ENCODE results near the gene SERPINB8.

SERPINB8 gene

DNA sequence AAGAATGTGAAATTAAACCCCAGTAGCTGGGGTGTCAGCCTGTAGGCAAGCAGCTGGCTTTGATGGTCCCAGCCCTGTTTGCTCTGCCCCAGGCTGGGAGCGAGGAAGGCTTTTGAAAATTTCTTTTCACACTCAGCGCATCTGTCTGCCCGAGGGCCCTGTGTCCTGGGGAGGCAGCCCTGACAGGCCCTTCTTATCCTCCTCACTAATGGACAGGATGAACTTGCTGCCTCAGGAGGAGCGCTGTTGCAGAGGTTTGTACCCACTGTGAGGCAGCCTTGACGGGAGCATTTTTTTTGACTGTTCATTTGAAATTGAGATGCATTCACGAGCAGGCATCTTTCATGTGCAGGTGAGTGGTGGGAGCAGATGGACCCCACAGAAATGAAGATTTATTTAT lies 62.4 kb downstream of the SERPINB8 start:
- Histone ChIP-seq H3K4me3 (ENCODE audit: low read depth, low read length) (no peak overlapping the region), H3K4me1 (no peaks in the 10 kb centered on the region), H3K36me3 (no peaks in the 10 kb centered on the region), H3K9me3 (no peaks in the 10 kb centered on the region), H3K27me3 (no peaks in the 10 kb centered on the region)
- DNase-seq, result no peak
- TF ChIP-seq, protein P1, sequence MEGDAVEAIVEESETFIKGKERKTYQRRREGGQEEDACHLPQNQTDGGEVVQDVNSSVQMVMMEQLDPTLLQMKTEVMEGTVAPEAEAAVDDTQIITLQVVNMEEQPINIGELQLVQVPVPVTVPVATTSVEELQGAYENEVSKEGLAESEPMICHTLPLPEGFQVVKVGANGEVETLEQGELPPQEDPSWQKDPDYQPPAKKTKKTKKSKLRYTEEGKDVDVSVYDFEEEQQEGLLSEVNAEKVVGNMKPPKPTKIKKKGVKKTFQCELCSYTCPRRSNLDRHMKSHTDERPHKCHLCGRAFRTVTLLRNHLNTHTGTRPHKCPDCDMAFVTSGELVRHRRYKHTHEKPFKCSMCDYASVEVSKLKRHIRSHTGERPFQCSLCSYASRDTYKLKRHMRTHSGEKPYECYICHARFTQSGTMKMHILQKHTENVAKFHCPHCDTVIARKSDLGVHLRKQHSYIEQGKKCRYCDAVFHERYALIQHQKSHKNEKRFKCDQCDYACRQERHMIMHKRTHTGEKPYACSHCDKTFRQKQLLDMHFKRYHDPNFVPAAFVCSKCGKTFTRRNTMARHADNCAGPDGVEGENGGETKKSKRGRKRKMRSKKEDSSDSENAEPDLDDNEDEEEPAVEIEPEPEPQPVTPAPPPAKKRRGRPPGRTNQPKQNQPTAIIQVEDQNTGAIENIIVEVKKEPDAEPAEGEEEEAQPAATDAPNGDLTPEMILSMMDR (IDR thresholded peaks at IDR 0.05; ENCODE audit: low read depth, low read length), result no peak

DNA sequence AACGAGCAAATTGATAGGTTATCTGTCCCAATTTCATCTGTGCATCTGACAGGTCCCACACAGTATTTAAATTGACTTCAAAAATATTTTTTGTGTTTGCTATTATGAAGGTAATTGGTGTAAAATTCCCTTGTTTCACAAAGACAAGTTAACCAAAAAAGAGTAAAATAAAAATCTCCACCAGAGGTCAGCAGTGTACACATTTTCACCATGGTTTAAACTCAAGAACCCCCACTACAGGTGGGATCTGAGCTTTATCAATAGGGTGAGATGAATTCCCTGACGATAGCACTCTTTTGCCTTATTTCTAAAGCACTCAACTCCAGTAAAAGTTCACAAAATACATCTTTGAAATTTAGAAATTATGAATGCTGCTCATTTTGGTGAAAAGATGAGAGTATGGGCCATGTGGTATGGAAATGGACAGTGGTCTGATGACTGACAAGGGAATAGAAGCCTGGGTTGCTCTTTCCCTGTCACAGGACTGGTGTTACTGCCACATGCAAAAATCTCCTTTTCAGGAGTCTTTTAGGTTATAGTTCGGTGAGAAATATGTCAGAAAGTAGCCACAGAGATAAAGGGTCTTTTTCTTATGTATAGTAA lies 68.0 kb downstream of the SERPINB8 start:
- H3K27me3 ChIP-seq, result no peaks in the 10 kb centered on the region
- TF ChIP-seq, protein P1 (IDR thresholded peaks at IDR 0.05; ENCODE audit: low read depth, low read length), result peak; percentile 54
- no peak for DNase-seq
- no peaks in the 10 kb centered on the region for H3K36me3 ChIP-seq
- H3K9me3 ChIP-seq, result no peaks in the 10 kb centered on the region
- H3K4me3 ChIP-seq (ENCODE audit: low read depth, low read length), result no peak overlapping the region
- H3K4me1 ChIP-seq, result no peaks in the 10 kb centered on the region
